HepG2 (cell line): ENCODE measurements around the gene RASIP1. TPM values are rescaled to one million over a fixed set of nuclear protein-coding genes. Genes with fewer than 3 reads are reported as not detected.

Experiments
- EP300 ChIP-seq, 3 experiments: sonication (generic) in 1 of 3; formaldehyde crosslinking in 1 of 3; IDR thresholded peaks; 2 replicates each; pipeline versions ENCODE4 v1.5.1 to v1.6.1; 2011 to 2020; ENCODE audit warnings: low read depth in 2 of 3, low read length in 2 of 3, borderline replicate concordance in 1 of 3, improper control_type of control experiment in 1 of 3, mild to moderate bottlenecking in 1 of 3, missing genetic modification reagents in 1 of 3, moderate library complexity in 1 of 3
- ETV5 ChIP-seq: IDR thresholded peaks from 2 replicates; pipeline ENCODE4 v1.6.1; 2018; ENCODE audit warnings: missing biosample characterization, missing genetic modification reagents, inconsistent platforms, borderline replicate concordance
- HMG20A ChIP-seq: IDR thresholded peaks from 2 replicates; pipeline ENCODE4 v1.6.1; 2016; ENCODE audit warnings: borderline replicate concordance
- JARID2 ChIP-seq: sonication (generic); formaldehyde crosslinking; IDR thresholded peaks from 2 replicates; pipeline ENCODE4 v1.8.1; 2023; ENCODE audit warnings: missing genetic modification reagents, inconsistent platforms; ENCODE audit not compliant: insufficient replicate concordance
- KAT8 ChIP-seq: IDR thresholded peaks from 2 replicates; pipeline ENCODE4 v1.6.1; 2016; ENCODE audit warnings: missing genetic modification reagents, missing compliant biosample characterization
- RFXAP ChIP-seq: sonication (generic); formaldehyde crosslinking; IDR thresholded peaks from 2 replicates; pipeline ENCODE4 v1.4.0; 2020; ENCODE audit warnings: missing genetic modification reagents, borderline replicate concordance
- TFDP1 ChIP-seq: IDR thresholded peaks from 2 replicates; pipeline ENCODE4 v1.6.1; 2016; ENCODE audit warnings: missing compliant biosample characterization, missing genetic modification reagents, borderline replicate concordance
- ZIK1 ChIP-seq: sonication (generic); formaldehyde crosslinking; IDR thresholded peaks from 2 replicates; pipeline ENCODE4 v1.5.0; 2020; ENCODE audit warnings: mild to moderate bottlenecking, low read depth, missing genetic modification reagents, borderline replicate concordance
- ZNF318 ChIP-seq: sonication (generic); formaldehyde crosslinking; IDR thresholded peaks from 2 replicates; pipeline ENCODE4 v1.4.0; 2020; ENCODE audit warnings: mild to moderate bottlenecking, missing genetic modification reagents
- ZNF614 ChIP-seq: IDR thresholded peaks from 2 replicates; pipeline ENCODE4 v1.6.1; 2018; ENCODE audit warnings: missing biosample characterization, missing genetic modification reagents, inconsistent platforms, borderline replicate concordance
- ZNF687 ChIP-seq: sonication (generic); formaldehyde crosslinking; IDR thresholded peaks from 2 replicates; pipeline ENCODE4 v1.5.1; 2020; ENCODE audit warnings: mild to moderate bottlenecking, missing genetic modification reagents, moderate library complexity
- ZNF770 ChIP-seq: sonication (generic); formaldehyde crosslinking; IDR thresholded peaks from 2 replicates; pipeline ENCODE4 v1.5.0; 2020; ENCODE audit warnings: mild to moderate bottlenecking, missing genetic modification reagents
- polyA plus RNA-seq, 8 experiments: library from polyadenylated mRNA; depleted of rRNA in 3 of 8; stranded (reverse) in 7 of 8; unstranded in 1 of 8; fragments of >200 nt; fragmentation: Illumina TruSeq in 4 of 8; extraction: Trizol in 4 of 8; gene quantifications; 2 replicates each; pipeline versions ENCODE4 v1.2.1 to v1.2.3, GENCODE V29; 2011 to 2016; ENCODE audit warnings: low read depth in 4 of 8, missing spikeins in 1 of 8, mixed read lengths in 1 of 8; ENCODE audit not compliant: insufficient read depth in 1 of 8
- total RNA-seq, 5 experiments: library from RNA; depleted of rRNA; stranded (reverse); fragments of >200 nt; fragmentation: Illumina TruSeq; extraction: Trizol; gene quantifications; 2 replicates each; pipeline ENCODE4 v1.2.3, GENCODE V29; 2016; ENCODE audit warnings: low read depth in 1 of 5

RASIP1 gene
- total and polyA plus RNA-seq, 2 of the 13 experiments (the other 11 are each of a cell fraction or from before 2014, with no cell fraction given), result 0.44 to 0.58 TPM

GRCh38 chr19:48718711-48719231 lies 21.6 kb downstream of the RASIP1 start (continued):
- TF ChIP-seq ZNF770 (peak; percentile 91), KAT8 (CRISPR knock-in tag) (peak; percentile 73), ETV5 (CRISPR knock-in tag) (peak; percentile 65; the same call in 1 of the 2 replicates), HMG20A (CRISPR knock-in tag) (peak; percentile 34; the same call in 1 of the 2 replicates), JARID2 (no peak), RFXAP (CRISPR knock-in tag) (0 out of 2 replicates have a peak, but pooled peaks have one; percentile 29), ZNF318 (CRISPR knock-in tag) (no peak), TFDP1 (CRISPR knock-in tag) (peak; percentile 12; the same call in 1 of the 2 replicates), ZNF687 (peak; percentile 68), EP300 (IDR thresholded peaks at IDR 0.05; ENCODE audit: low read depth in 2 of 2, low read length in 2 of 2) (peak in 1 of 2 experiments; percentile 66; a peak in 1 of 4 replicates), EP300 (CRISPR knock-in tag; IDR thresholded peaks at IDR 0.05; ENCODE audit: borderline replicate concordance) (peak; percentile 72), ZIK1 (CRISPR knock-in tag) (no peak), ZNF614 (CRISPR knock-in tag) (peak; percentile 35; the same call in 1 of the 2 replicates)
